ENCODE measurements around the gene PSMA7.

PSMA7 gene

GRCh38 chr20:62136283-62137091 is 6.7 kb downstream of the PSMA7 start:
- peak; percentile 42 to 48 for DNase-seq (ENCODE audit: low read depth in 2 of 2)

- DNase-seq (ENCODE audit: low read depth in 2 of 2), result no peak
Observed at GRCh38 chr20:62135573-62136266, 7.5 kb downstream of the PSMA7 start.

- no peak for DNase-seq (ENCODE audit: low read depth in 2 of 2)
Observed at GRCh38 chr20:62134735-62135231, 8.4 kb downstream of the PSMA7 start.

GRCh38 chr20:62133864-62134263 is 9.3 kb downstream of the PSMA7 start:
- no peak for DNase-seq (ENCODE audit: low read depth in 2 of 2)

- DNase-seq (ENCODE audit: low read depth in 2 of 2), result no peak
Observed at GRCh38 chr20:62133051-62133845, 9.9 kb downstream of the PSMA7 start.

- no peak for DNase-seq (ENCODE audit: low read depth in 2 of 2)
Observed at GRCh38 chr20:62132421-62132820, 10.8 kb downstream of the PSMA7 start.

GRCh38 chr20:62131560-62132320 is 11.5 kb downstream of the PSMA7 start:
- DNase-seq (ENCODE audit: low read depth in 2 of 2), result no peak

- DNase-seq (ENCODE audit: low read depth in 2 of 2), result no peak
Observed at GRCh38 chr20:62129731-62130531, 13.3 kb downstream of the PSMA7 start.

GRCh38 chr20:62128502-62128901 is 14.7 kb downstream of the PSMA7 start:
- DNase-seq (ENCODE audit: low read depth in 2 of 2), result no peak

- DNase-seq (ENCODE audit: low read depth in 2 of 2), result no peak
Observed at GRCh38 chr20:62127799-62128198, 15.4 kb downstream of the PSMA7 start.

GRCh38 chr20:62126141-62126540 is 17.1 kb downstream of the PSMA7 start:
- no peak for DNase-seq (ENCODE audit: low read depth in 2 of 2)

- no peak for DNase-seq (ENCODE audit: low read depth in 2 of 2)
Observed at GRCh38 chr20:62123450-62124118, 19.6 kb downstream of the PSMA7 start.

GRCh38 chr20:62122654-62123449 is 20.3 kb downstream of the PSMA7 start:
- peak in 1 of 2 donors; percentile 25 for DNase-seq (ENCODE audit: low read depth in 2 of 2)

GRCh38 chr20:62121776-62122653 is 21.2 kb downstream of the PSMA7 start, which contains the start of gene LSM14B:
Gene LSM14B, plus strand, starts transcription at chr20:62122475. Its CDS starts 192 bp downstream, at chr20:62122667.
- DNase-seq (ENCODE audit: low read depth in 2 of 2), result peak; percentile 93

GRCh38 chr20:62120990-62121775 is 22.0 kb downstream of the PSMA7 start:
- DNase-seq (ENCODE audit: low read depth in 2 of 2), result no peak

- DNase-seq (ENCODE audit: low read depth in 2 of 2), result no peak
Observed at GRCh38 chr20:62120365-62120762, 22.8 kb downstream of the PSMA7 start.

All from activated CD8-positive, alpha-beta memory T cell treated with anti-CD3 and anti-CD28 coated beads for 4 hours (primary cell).